CD4-positive, alpha-beta memory T cell (primary cell): ENCODE results near the gene GYG2. TPM values are rescaled to one million over a fixed set of nuclear protein-coding genes. Genes with fewer than 3 reads are reported as not detected.
A peak's percentile ranks its signal among the peaks of the same experiment; 100 is the strongest.

Experiments
- CTCF ChIA-PET: fragments of 350-600 bp; sonication (Branson Sonifier 250); formaldehyde crosslinking; loops from one replicate; lab custom pipeline; 2021; ENCODE audit warnings: inconsistent platforms; ENCODE audit not compliant: partially characterized antibody; lab: Charles Lee
- POLR2A ChIA-PET: fragments of 350-600 bp; sonication (Branson Sonifier 250); formaldehyde crosslinking; loops from one replicate; lab custom pipeline; 2021; ENCODE audit not compliant: partially characterized antibody; lab: Charles Lee
- DNase-seq, 5 donors: peaks; one replicate each; pipeline versions ENCODE4 v3.0.0 to v3.0.0-alpha.2; 2020 to 2022; ENCODE audit warnings: mixed read lengths in 1 of 5
- H3K27ac ChIP-seq: one replicate; pipeline ENCODE4 v1.7.0; 2013; ENCODE audit warnings: low read depth, low read length
- H3K27me3 ChIP-seq: 2 replicates; pipeline ENCODE4 v1.7.0; 2013; ENCODE audit warnings: mild to moderate bottlenecking, low read length, moderate library complexity; ENCODE audit not compliant: insufficient read depth
- H3K36me3 ChIP-seq: 2 replicates; pipeline ENCODE4 v1.7.0; 2013; ENCODE audit warnings: mild to moderate bottlenecking, low read length, moderate library complexity; ENCODE audit not compliant: insufficient read depth
- H3K4me1 ChIP-seq: 2 replicates; pipeline ENCODE4 v1.7.0; 2013; ENCODE audit warnings: mild to moderate bottlenecking, low read length, moderate library complexity; ENCODE audit not compliant: insufficient read depth
- H3K4me3 ChIP-seq, 2 donors: one replicate each; pipeline ENCODE4 v1.7.0; 2013; ENCODE audit warnings: low read length in 2 of 2, mild to moderate bottlenecking in 1 of 2
- H3K9me3 ChIP-seq, 2 donors: one replicate each; pipeline ENCODE4 v1.7.0; 2013; ENCODE audit warnings: low read length in 2 of 2, control low read depth in 1 of 2; ENCODE audit not compliant: control insufficient read depth in 1 of 2
- H3K27ac Mint-ChIP-seq, 7 donors: one replicate each; pipeline ENCODE4 v1.8.0; 2020 to 2021; ENCODE audit warnings: mixed read lengths in 7 of 7, mild to moderate bottlenecking in 6 of 7, inconsistent platforms in 3 of 7, moderate library complexity in 3 of 7
- H3K27me3 Mint-ChIP-seq, 2 donors: one replicate each; pipeline ENCODE4 v1.8.0; 2020 to 2021; ENCODE audit warnings: mixed read lengths in 2 of 2
- H3K36me3 Mint-ChIP-seq, 2 donors: one replicate each; pipeline ENCODE4 v1.8.0; 2020 to 2021; ENCODE audit warnings: mixed read lengths in 2 of 2, inconsistent platforms in 1 of 2, mild to moderate bottlenecking in 1 of 2
- H3K4me1 Mint-ChIP-seq, 4 donors: one replicate each; pipeline ENCODE4 v1.8.0; 2020 to 2021; ENCODE audit warnings: mixed read lengths in 4 of 4, mild to moderate bottlenecking in 1 of 4
- H3K4me3 Mint-ChIP-seq, 8 donors: one replicate each; pipeline ENCODE4 v1.8.0; 2020 to 2021; ENCODE audit warnings: mixed read lengths in 8 of 8, mild to moderate bottlenecking in 7 of 8, moderate library complexity in 6 of 8, inconsistent platforms in 3 of 8
- H3K9me3 Mint-ChIP-seq, 8 donors: one replicate each; pipeline ENCODE4 v1.8.0; 2020 to 2021; ENCODE audit warnings: mixed read lengths in 8 of 8, mild to moderate bottlenecking in 5 of 8, inconsistent platforms in 3 of 8, moderate library complexity in 1 of 8
- intact Hi-C: fragments of 100-400 bp; cut with micrococcal nuclease; formaldehyde crosslinking; loops from one replicate; pipeline ENCODE4 v1.15.1; 2023
- polyA plus RNA-seq, 2 donors: library from polyadenylated mRNA; unstranded; fragments of 300-500 nt; fragmentation: Illumina TruSeq; gene quantifications; one replicate each; pipeline ENCODE4 v1.2.3, GENCODE V29; 2021
- total RNA-seq, 2 experiments: library from RNA; stranded (reverse); gene quantifications; one replicate each; pipeline ENCODE4 v1.2.3, GENCODE V29; 2021

The GYG2 gene
- total and polyA plus RNA-seq, 4 experiments from 2014 or later, result not detected

DNA sequence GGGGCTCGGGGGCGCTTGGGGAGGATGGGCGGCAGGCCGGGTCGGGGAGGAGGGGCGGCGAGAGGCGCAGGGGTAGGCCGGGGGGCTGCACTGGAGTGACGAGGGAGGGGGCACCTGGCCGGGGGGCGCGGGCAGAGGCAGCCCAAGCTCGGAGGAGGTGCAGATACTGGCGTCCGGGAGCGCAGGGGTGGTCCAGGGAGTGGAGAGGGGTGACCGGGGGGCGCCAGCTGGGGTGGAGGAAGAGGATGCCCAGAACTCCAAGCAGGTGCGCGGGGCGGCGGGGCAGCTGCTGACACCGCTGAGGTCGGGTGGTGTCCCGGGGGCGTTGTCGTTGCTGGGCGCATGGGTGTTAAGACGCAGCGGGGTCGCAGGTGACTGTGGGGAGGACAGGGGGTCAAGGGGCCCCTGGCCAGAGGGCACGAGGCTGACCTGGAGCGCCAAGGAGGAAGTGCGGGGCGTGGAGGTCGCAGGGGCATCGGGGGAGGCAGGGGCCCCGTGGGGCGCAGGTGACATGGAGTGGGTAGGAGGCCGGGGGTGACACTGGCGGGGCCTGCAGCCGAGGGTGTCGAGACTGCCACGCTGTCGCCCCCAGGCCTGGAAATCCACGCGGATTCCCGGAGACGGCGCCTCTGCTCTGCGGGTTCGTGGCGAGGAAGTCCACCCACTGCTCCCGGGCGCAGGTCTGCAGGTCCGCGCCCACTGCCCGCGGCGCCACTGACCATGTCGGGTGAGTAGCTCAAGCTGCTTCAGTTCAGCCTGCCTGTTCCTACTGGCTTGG is 928 bp downstream of the GYG2 start:
- intact Hi-C loops, result no loop called here
- Mint-ChIP-seq H3K9me3 (no peaks in the 10 kb centered on the region), H3K4me1 (no peaks in the 10 kb centered on the region), H3K36me3 (no peaks in the 10 kb centered on the region), H3K27me3 (peaks cover 8 to 11% of the 10 kb centered on the region in 2 donors), H3K27ac (no peak overlapping the region), H3K4me3 (peak overlapping the region in 1 of 8 donors; percentile 33)
- ChIA-PET CTCF (no interaction called here), POLR2A (no interaction called here)
- Histone ChIP-seq H3K27ac (no peak overlapping the region), H3K9me3 (no peaks in the 10 kb centered on the region), H3K36me3 (no peaks in the 10 kb centered on the region), H3K27me3 (no peaks in the 10 kb centered on the region), H3K4me3 (no peak overlapping the region), H3K4me1 (no peaks in the 10 kb centered on the region)
- no peak for DNase-seq

DNA sequence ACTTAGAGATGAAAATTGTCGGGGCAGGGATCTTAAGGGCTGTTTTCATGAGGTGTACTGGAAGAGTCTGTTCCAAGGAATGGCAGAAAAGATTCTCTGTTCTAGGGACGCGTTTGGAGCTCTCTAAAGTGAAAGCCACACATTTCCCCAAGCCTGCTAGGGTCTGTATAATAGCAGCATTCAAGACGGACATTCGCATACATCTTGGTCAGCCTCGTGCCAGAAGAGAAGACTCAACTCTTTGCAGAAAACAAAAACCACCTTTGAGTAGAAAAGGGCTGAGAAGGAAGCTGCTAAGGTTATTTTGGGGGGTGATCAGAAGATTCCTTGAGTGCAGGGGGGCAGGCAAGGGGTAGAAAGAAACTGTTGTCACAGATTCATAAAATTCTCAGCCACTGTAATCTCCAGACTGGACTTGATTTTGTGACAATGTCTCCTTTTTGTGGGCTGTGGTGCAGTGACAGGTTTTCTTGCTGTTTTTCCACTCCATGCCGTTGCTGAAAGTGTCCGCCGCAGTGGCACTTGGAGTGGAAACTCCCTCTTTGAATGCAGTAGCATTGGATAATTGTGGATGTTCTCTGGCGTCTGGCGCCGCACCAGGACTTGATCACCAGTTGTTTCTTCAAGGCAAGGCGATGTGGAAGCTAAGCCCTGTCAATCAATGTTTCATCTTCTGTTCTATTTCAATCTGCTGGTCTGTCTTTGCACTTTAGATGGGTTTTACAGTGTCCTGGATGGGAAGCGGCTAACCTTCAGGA is 2.9 kb downstream of the GYG2 start:
- no peak overlapping the region for H3K4me3 Mint-ChIP-seq
- H3K27me3 Mint-ChIP-seq, result peaks cover 8 to 16% of the 10 kb centered on the region in 2 donors
- no peaks in the 10 kb centered on the region for H3K36me3 ChIP-seq
- H3K27ac ChIP-seq, result no peak overlapping the region
- H3K27me3 ChIP-seq, result no peaks in the 10 kb centered on the region
- CTCF ChIA-PET, result no interaction called here
- no peak for DNase-seq
- peaks cover 0 to 4% (median 1%) of the 10 kb centered on the region in 4 donors for H3K4me1 Mint-ChIP-seq
- H3K27ac Mint-ChIP-seq, result no peak overlapping the region
- POLR2A ChIA-PET, result no interaction called here
- H3K4me3 ChIP-seq, result no peak overlapping the region
- H3K4me1 ChIP-seq, result no peaks in the 10 kb centered on the region
- peaks cover 0 to 5% of the 10 kb centered on the region in 2 donors for H3K36me3 Mint-ChIP-seq
- peaks cover 0 to 12% (median 6%) of the 10 kb centered on the region in 8 donors for H3K9me3 Mint-ChIP-seq
- intact Hi-C loops, result no loop called here
- H3K9me3 ChIP-seq, result no peaks in the 10 kb centered on the region

DNA sequence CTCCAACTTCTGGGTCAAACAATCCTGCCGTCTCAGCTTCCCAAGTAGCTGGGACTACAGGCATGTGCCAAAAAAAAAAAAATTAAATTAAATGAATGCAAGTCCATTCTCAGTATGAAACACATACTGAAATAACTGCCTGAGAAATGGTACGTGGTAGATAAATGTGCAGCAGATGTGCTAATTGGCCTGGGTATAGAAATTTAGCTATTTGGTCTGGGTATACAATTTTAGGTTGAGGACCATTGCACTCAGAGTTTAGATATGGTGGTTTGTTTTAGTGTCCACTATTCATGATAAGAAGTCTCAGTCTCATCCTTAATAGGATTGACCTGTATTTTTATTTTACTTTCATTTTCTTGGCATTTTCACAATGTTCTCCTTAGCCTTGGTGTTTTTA is 9.2 kb downstream of the GYG2 start:
- Mint-ChIP-seq H3K4me1 (peaks cover 0 to 4% (median 1%) of the 10 kb centered on the region in 4 donors), H3K27me3 (peaks cover 6 to 11% of the 10 kb centered on the region in 2 donors), H3K4me3 (no peak overlapping the region), H3K36me3 (peaks cover 0 to 5% of the 10 kb centered on the region in 2 donors), H3K27ac (peak overlapping the region in 1 of 7 donors; percentile 53), H3K9me3 (peaks cover 0 to 46% (median 33%) of the 10 kb centered on the region in 8 donors)
- Histone ChIP-seq H3K4me3 (no peak overlapping the region), H3K9me3 (no peaks in the 10 kb centered on the region), H3K27ac (no peak overlapping the region), H3K4me1 (no peaks in the 10 kb centered on the region), H3K36me3 (no peaks in the 10 kb centered on the region), H3K27me3 (no peaks in the 10 kb centered on the region)
- ChIA-PET POLR2A (no interaction called here), CTCF (no interaction called here)
- DNase-seq, result no peak
- intact Hi-C loops, result no loop called here

DNA sequence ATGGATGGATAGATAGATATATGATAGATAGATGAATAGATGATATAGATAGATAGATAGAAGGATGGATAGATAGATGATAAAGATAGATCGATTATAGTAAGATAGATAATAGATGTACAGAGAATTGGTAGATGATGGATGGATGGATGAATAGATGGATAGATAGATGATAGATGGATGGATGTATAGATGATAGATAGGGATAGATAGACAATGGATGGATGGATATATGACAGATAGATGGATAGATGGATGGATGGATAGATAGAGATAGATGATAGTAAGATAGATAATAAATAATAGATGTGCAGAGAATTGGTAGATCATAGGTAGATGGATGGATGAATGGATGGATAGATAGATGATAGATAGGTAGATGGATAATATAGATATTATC is 12.2 kb downstream of the GYG2 start:
- intact Hi-C loops, result no loop called here
- Mint-ChIP-seq H3K36me3 (peaks cover 0 to 2% of the 10 kb centered on the region in 2 donors), H3K9me3 (peaks cover 0 to 42% (median 29%) of the 10 kb centered on the region in 8 donors), H3K4me1 (peaks cover 0 to 2% (median 0%) of the 10 kb centered on the region in 4 donors), H3K4me3 (no peak overlapping the region), H3K27me3 (peaks cover 3% of the 10 kb centered on the region in 2 donors), H3K27ac (no peak overlapping the region)
- H3K27me3 ChIP-seq, result no peaks in the 10 kb centered on the region
- ChIA-PET POLR2A (no interaction called here), CTCF (no interaction called here)
- H3K4me3 ChIP-seq, result no peak overlapping the region
- no peaks in the 10 kb centered on the region for H3K4me1 ChIP-seq
- H3K9me3 ChIP-seq, result no peaks in the 10 kb centered on the region
- no peak overlapping the region for H3K27ac ChIP-seq
- no peaks in the 10 kb centered on the region for H3K36me3 ChIP-seq
- no peak for DNase-seq

DNA sequence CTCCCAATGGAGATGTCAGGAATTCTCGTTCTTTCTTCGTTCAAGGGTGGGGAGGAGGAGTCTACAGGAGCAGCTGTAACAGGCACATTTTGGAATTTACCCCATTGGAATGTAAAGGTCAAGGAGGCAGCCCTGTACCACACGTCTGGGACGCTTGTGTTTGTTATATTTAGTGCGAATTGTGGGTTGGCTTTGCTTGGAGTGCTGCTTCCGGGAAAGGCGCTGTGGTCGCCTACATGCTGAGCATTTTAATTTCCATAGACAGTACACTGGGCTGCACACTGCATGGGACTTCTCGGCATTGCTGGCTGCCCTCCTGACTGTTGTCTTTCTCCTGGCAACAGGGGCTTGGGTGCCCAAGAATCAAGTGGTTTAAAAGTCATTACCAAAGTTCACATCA is 12.8 kb downstream of the GYG2 start:
- Mint-ChIP-seq H3K4me3 (no peak overlapping the region), H3K27ac (no peak overlapping the region), H3K27me3 (peaks cover 3% of the 10 kb centered on the region in 2 donors), H3K9me3 (peaks cover 0 to 39% (median 26%) of the 10 kb centered on the region in 8 donors), H3K4me1 (no peaks in the 10 kb centered on the region), H3K36me3 (no peaks in the 10 kb centered on the region)
- no peaks in the 10 kb centered on the region for H3K9me3 ChIP-seq
- no peak overlapping the region for H3K4me3 ChIP-seq
- no peaks in the 10 kb centered on the region for H3K27me3 ChIP-seq
- no peak overlapping the region for H3K27ac ChIP-seq
- no peaks in the 10 kb centered on the region for H3K36me3 ChIP-seq
- no peaks in the 10 kb centered on the region for H3K4me1 ChIP-seq
- CTCF ChIA-PET, result no interaction called here
- intact Hi-C loops, result no loop called here
- POLR2A ChIA-PET, result no interaction called here
- DNase-seq, result no peak

DNA sequence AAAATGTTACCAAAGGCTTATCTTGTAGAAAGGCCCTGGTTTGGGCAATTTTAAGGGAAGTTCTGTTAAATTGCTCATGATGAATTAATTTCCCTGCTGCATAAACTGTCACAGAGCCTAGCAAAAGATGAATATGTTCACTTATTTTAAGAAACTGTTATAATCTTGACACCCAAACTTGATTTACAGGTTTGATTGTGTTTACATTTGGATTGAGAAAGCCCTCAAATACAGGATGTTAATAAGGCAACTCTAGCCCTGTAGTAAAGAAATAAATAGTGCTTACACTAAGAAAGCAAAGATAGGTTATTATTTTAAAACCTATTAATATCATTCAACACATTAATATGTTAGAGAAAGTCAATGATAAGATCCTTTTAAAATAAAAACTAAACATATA is 18.3 kb downstream of the GYG2 start:
- Mint-ChIP-seq H3K27me3 (peaks cover 0 to 3% of the 10 kb centered on the region in 2 donors), H3K27ac (no peak overlapping the region), H3K4me3 (no peak overlapping the region), H3K9me3 (peaks cover 0 to 5% (median 0%) of the 10 kb centered on the region in 8 donors), H3K4me1 (no peaks in the 10 kb centered on the region), H3K36me3 (no peaks in the 10 kb centered on the region)
- intact Hi-C loops, result no loop called here
- Histone ChIP-seq H3K27me3 (no peaks in the 10 kb centered on the region), H3K4me3 (no peak overlapping the region), H3K9me3 (no peaks in the 10 kb centered on the region), H3K36me3 (no peaks in the 10 kb centered on the region), H3K4me1 (no peaks in the 10 kb centered on the region), H3K27ac (no peak overlapping the region)
- no peak for DNase-seq
- CTCF ChIA-PET, result no interaction called here
- POLR2A ChIA-PET, result no interaction called here

DNA sequence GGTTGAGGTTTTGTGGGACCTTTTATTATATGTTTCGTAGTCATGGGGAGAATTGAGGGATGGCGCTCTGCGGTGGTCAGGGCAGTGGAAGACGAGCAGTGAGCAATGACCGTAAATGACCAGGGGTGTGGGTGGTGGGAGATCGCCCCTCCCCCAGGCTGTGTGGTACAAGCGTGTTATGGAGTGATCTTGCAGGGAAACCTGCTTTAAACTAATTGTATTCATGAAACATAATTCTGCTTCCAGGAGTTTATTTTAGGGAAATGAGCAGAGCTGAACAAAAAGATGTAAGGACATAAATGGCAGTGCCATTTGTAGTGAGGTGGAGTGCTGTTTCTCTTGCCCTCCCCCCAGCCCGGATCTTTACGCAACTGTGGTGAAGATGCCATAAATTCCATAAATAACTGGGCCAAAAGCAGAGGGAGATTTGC is 20.2 kb downstream of the GYG2 start:
- no peak overlapping the region for H3K27ac Mint-ChIP-seq
- Histone ChIP-seq H3K9me3 (no peaks in the 10 kb centered on the region), H3K36me3 (no peaks in the 10 kb centered on the region), H3K27me3 (no peaks in the 10 kb centered on the region), H3K4me3 (no peak overlapping the region), H3K27ac (no peak overlapping the region), H3K4me1 (no peaks in the 10 kb centered on the region)
- H3K4me1 Mint-ChIP-seq, result no peaks in the 10 kb centered on the region
- intact Hi-C loops, result no loop called here
- no peaks in the 10 kb centered on the region for H3K36me3 Mint-ChIP-seq
- no peak for DNase-seq
- ChIA-PET CTCF (no interaction called here), POLR2A (no interaction called here)
- H3K9me3 Mint-ChIP-seq, result peaks cover 0 to 6% (median 0%) of the 10 kb centered on the region in 8 donors
- H3K4me3 Mint-ChIP-seq, result no peak overlapping the region
- peaks cover 0 to 3% of the 10 kb centered on the region in 2 donors for H3K27me3 Mint-ChIP-seq
